Measurements from ENCODE around the gene SLC4A11. TPM values are rescaled to one million over a fixed set of nuclear protein-coding genes. Genes with fewer than 3 reads are reported as not detected.

Gene SLC4A11
- total and polyA plus RNA-seq, 2 donors = 0.14 to 4.4 TPM

DNA sequence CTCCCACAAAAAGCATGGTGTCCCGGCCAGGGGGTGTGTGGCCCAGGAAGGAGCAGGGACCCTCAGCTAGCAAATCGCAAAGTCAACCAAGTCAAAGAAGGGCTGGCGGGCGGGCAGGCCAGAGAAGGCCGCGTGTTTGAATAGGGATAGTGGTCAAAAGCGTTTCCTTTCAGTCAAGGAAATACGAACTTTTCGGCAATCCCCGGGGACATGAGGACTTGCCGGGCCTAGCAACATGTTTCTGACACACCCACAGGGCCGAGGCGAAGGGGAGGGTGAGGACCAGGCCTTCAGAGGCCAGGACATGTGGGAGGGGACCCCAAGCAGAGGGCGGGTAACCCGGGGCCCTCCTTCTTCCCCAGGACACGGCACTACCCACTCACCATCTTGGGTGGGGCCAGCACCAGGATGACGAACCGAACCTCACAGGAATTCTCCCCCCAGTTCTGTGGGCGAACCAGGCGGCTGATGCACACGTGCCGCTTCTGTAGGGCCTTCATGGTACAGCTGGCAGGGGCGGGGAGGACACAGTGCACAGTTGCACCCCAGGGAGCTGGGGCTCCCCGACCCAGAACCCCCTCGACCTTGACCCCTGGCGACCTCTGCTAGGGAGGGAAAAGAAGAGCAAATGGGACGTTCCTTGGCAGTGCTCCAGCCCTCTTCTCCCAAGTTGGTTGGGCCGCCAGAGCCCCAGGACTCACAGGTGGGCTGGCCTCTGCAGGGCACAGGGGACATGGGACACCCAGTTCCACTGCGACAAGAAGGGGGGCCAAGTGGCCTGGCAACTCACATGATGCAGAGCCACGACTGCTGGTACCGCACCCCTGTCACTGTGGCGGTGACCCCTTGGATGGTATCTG lies 5.6 kb downstream of the SLC4A11 start:
- H3K9me3 ChIP-seq (ENCODE audit: control insufficient read depth in 2 of 2, insufficient read depth in 1 of 2, low read length in 1 of 2) = peaks cover 0 to 7% of the 10 kb centered on the region in 2 donors
- H3K27ac ChIP-seq (ENCODE audit: low read depth in 1 of 2, low read length in 1 of 2) = no peak overlapping the region
- peaks cover 4 to 6% of the 10 kb centered on the region in 2 donors for H3K4me1 ChIP-seq (ENCODE audit: control insufficient read depth in 2 of 2, insufficient read depth in 2 of 2, low read length in 2 of 2)
- 96% methylated on average over 32 of the region's 32 CpGs for WGBS
- peaks cover 27 to 42% of the 10 kb centered on the region in 2 donors for H3K27me3 ChIP-seq (ENCODE audit: control insufficient read depth in 2 of 2, insufficient read depth in 1 of 2, low read length in 1 of 2)
- no peaks in the 10 kb centered on the region for H3K36me3 ChIP-seq (ENCODE audit: control insufficient read depth in 2 of 2, insufficient read depth in 2 of 2, low read length in 1 of 2)
- no peak overlapping the region for H3K4me3 ChIP-seq (ENCODE audit: low read length in 2 of 2)
- DNase-seq (ENCODE audit: low read depth in 6 of 9, low spot score in 9 of 9) = no peak

DNA sequence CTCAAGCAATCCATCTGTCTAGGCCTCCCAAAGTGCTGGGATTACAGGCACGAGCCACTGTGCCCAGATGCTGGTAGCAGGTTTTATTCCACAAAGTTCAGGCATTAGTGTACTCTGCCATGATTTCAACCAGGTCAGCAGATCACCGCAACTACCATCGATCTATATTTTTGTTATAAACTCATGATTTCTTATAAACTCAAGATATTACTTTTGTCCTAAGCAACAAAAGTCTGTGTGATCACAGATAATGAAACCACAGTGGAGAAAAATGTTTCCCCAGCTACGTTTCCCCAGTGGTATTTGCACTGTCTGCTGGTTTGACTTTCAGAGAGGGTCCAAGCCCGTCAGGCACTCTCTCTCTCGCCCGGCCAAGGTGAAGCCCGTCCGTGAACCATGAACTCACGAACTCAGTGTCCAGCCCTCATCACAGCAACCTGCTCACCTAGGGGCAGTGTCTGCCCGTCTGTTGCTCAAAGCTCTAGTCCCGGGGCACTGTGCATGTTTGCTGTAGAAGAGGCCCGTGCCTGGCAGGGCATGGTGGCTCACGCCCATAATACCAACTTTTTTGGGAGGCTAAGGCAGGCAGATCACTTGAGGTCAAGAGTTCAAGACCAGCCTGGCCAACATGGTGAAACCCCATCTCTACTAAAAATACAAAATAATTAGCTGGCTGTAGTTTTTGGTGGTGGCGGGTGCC lies 7.0 kb downstream of the SLC4A11 start:
- Histone ChIP-seq H3K4me3 (ENCODE audit: low read length in 2 of 2) (no peak overlapping the region), H3K27me3 (ENCODE audit: control insufficient read depth in 2 of 2, insufficient read depth in 1 of 2, low read length in 1 of 2) (peaks cover 14 to 29% of the 10 kb centered on the region in 2 donors), H3K9me3 (ENCODE audit: control insufficient read depth in 2 of 2, insufficient read depth in 1 of 2, low read length in 1 of 2) (no peaks in the 10 kb centered on the region), H3K4me1 (ENCODE audit: control insufficient read depth in 2 of 2, insufficient read depth in 2 of 2, low read length in 2 of 2) (no peaks in the 10 kb centered on the region), H3K36me3 (ENCODE audit: control insufficient read depth in 2 of 2, insufficient read depth in 2 of 2, low read length in 1 of 2) (no peaks in the 10 kb centered on the region), H3K27ac (ENCODE audit: low read depth in 1 of 2, low read length in 1 of 2) (no peak overlapping the region)
- WGBS = 97% methylated on average over 15 of the region's 15 CpGs
- DNase-seq (ENCODE audit: low read depth in 6 of 9, low spot score in 9 of 9) = no peak

DNA sequence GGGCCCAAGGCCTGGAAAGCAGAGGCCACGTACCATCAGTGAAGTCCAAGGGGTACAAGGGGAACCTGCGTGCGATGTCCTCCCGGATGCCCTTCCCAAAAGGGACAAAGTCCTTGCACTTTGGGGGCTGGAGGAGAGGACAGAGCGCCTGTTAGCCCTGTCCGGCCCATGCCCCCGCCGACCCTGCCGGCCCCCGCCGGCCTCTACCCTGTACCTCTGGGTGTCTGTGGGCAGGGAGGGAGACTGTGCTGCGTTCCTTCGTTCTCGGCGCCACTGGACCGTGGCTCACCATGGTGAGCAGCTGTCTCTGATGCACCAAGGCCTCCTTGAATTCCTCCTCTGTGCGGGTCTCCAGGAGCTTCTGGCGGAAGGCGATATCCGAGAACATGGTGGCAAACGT lies 7.9 kb downstream of the SLC4A11 start:
- H3K27ac ChIP-seq (ENCODE audit: low read depth in 1 of 2, low read length in 1 of 2) = no peak overlapping the region
- no peak for DNase-seq (ENCODE audit: low read depth in 6 of 9, low spot score in 9 of 9)
- peaks cover 7 to 20% of the 10 kb centered on the region in 2 donors for H3K27me3 ChIP-seq (ENCODE audit: control insufficient read depth in 2 of 2, insufficient read depth in 1 of 2, low read length in 1 of 2)
- H3K36me3 ChIP-seq (ENCODE audit: control insufficient read depth in 2 of 2, insufficient read depth in 2 of 2, low read length in 1 of 2) = no peaks in the 10 kb centered on the region
- no peak overlapping the region for H3K4me3 ChIP-seq (ENCODE audit: low read length in 2 of 2)
- peaks cover 0 to 3% of the 10 kb centered on the region in 2 donors for H3K4me1 ChIP-seq (ENCODE audit: control insufficient read depth in 2 of 2, insufficient read depth in 2 of 2, low read length in 2 of 2)
- H3K9me3 ChIP-seq (ENCODE audit: control insufficient read depth in 2 of 2, insufficient read depth in 1 of 2, low read length in 1 of 2) = no peaks in the 10 kb centered on the region
- WGBS = 98% methylated on average over 21 of the region's 21 CpGs

DNA sequence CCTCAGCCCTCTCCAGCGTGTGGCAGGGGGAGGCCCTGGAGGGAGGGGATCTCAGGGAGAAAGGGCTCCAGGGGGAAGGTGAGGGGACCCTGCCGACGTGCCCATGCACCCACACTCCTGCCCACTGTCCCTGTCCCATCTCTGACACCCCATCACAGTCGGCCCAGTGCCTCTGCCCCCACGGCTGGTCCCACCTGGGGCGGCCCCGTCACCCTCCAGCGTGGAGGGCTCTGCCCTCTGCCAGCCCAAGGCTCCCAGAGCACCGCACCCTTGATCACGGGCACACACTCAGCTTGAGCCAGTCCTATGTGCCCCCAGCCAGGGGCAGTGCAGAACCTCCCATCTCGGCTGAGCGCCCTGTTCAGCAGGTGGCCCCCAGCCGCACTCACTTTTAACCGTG lies 9.2 kb downstream of the SLC4A11 start:
- Histone ChIP-seq H3K4me3 (ENCODE audit: low read length in 2 of 2) (no peak overlapping the region), H3K36me3 (ENCODE audit: control insufficient read depth in 2 of 2, insufficient read depth in 2 of 2, low read length in 1 of 2) (peaks cover 0 to 3% of the 10 kb centered on the region in 2 donors), H3K27me3 (ENCODE audit: control insufficient read depth in 2 of 2, insufficient read depth in 1 of 2, low read length in 1 of 2) (peaks cover 0 to 7% of the 10 kb centered on the region in 2 donors), H3K4me1 (ENCODE audit: control insufficient read depth in 2 of 2, insufficient read depth in 2 of 2, low read length in 2 of 2) (peaks cover 0 to 11% of the 10 kb centered on the region in 2 donors), H3K9me3 (ENCODE audit: control insufficient read depth in 2 of 2, insufficient read depth in 1 of 2, low read length in 1 of 2) (no peaks in the 10 kb centered on the region), H3K27ac (ENCODE audit: low read depth in 1 of 2, low read length in 1 of 2) (no peak overlapping the region)
- no peak for DNase-seq (ENCODE audit: low read depth in 6 of 9, low spot score in 9 of 9)
- WGBS = 96% methylated on average over 14 of the region's 14 CpGs

DNA sequence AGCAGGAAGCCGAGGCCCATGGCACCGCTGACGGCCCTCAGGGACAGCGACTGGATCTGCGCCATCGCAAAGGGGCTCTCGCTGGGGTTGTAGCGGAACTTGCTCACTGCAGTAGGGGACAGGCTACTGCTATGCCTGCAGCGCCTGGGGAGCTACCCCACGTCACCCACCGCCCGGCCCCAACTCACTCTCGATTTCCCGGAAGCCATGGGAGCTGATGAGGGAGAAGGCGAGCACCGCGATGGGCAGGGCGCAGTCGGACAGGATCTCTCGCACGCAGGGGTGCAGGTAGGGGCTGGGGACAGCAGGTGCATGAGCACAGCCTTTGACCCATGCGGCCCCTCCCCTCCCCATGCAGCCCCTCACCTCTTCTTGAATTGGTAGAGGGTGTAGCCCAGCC lies 9.8 kb downstream of the SLC4A11 start:
- Histone ChIP-seq H3K4me1 (ENCODE audit: control insufficient read depth in 2 of 2, insufficient read depth in 2 of 2, low read length in 2 of 2) (peaks cover 0 to 17% of the 10 kb centered on the region in 2 donors), H3K27me3 (ENCODE audit: control insufficient read depth in 2 of 2, insufficient read depth in 1 of 2, low read length in 1 of 2) (peaks cover 0 to under 1% of the 10 kb centered on the region in 2 donors), H3K36me3 (ENCODE audit: control insufficient read depth in 2 of 2, insufficient read depth in 2 of 2, low read length in 1 of 2) (peaks cover 0 to 3% of the 10 kb centered on the region in 2 donors), H3K4me3 (ENCODE audit: low read length in 2 of 2) (no peak overlapping the region), H3K27ac (ENCODE audit: low read depth in 1 of 2, low read length in 1 of 2) (no peak overlapping the region), H3K9me3 (ENCODE audit: control insufficient read depth in 2 of 2, insufficient read depth in 1 of 2, low read length in 1 of 2) (no peaks in the 10 kb centered on the region)
- no peak for DNase-seq (ENCODE audit: low read depth in 6 of 9, low spot score in 9 of 9)
- 98% methylated on average over 22 of the region's 22 CpGs for WGBS

DNA sequence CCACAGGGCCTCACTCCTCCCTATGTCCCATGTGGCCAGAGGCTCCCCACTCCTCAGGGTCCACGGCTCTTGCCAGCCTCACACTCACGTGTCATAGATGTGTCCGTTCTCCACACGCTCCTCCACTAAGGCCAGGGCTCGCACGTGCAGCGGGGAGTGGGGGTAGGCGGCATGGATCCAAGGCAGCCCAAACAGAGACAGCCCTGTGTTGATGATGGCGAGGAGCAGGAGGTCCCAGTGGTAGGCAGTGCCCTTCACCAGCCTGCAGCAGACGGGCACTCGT lies 10.3 kb downstream of the SLC4A11 start:
- Histone ChIP-seq H3K27ac (ENCODE audit: low read depth in 1 of 2, low read length in 1 of 2) (no peak overlapping the region), H3K9me3 (ENCODE audit: control insufficient read depth in 2 of 2, insufficient read depth in 1 of 2, low read length in 1 of 2) (no peaks in the 10 kb centered on the region), H3K4me1 (ENCODE audit: control insufficient read depth in 2 of 2, insufficient read depth in 2 of 2, low read length in 2 of 2) (peaks cover 1 to 22% of the 10 kb centered on the region in 2 donors), H3K27me3 (ENCODE audit: control insufficient read depth in 2 of 2, insufficient read depth in 1 of 2, low read length in 1 of 2) (no peaks in the 10 kb centered on the region), H3K36me3 (ENCODE audit: control insufficient read depth in 2 of 2, insufficient read depth in 2 of 2, low read length in 1 of 2) (peaks cover 0 to 3% of the 10 kb centered on the region in 2 donors), H3K4me3 (ENCODE audit: low read length in 2 of 2) (no peak overlapping the region)
- WGBS = 97% methylated on average over 11 of the region's 11 CpGs
- DNase-seq (ENCODE audit: low read depth in 6 of 9, low spot score in 9 of 9) = no peak

- no peak overlapping the region for H3K27ac ChIP-seq (ENCODE audit: low read depth in 1 of 2, low read length in 1 of 2)
- H3K4me1 ChIP-seq (ENCODE audit: control insufficient read depth in 2 of 2, insufficient read depth in 2 of 2, low read length in 2 of 2) = peaks cover 7 to 27% of the 10 kb centered on the region in 2 donors
- no peak for DNase-seq (ENCODE audit: low read depth in 6 of 9, low spot score in 9 of 9)
- H3K36me3 ChIP-seq (ENCODE audit: control insufficient read depth in 2 of 2, insufficient read depth in 2 of 2, low read length in 1 of 2) = peaks cover 0 to 6% of the 10 kb centered on the region in 2 donors
- 98% methylated on average over 42 of the region's 42 CpGs for WGBS
- H3K27me3 ChIP-seq (ENCODE audit: control insufficient read depth in 2 of 2, insufficient read depth in 1 of 2, low read length in 1 of 2) = no peaks in the 10 kb centered on the region
- no peaks in the 10 kb centered on the region for H3K9me3 ChIP-seq (ENCODE audit: control insufficient read depth in 2 of 2, insufficient read depth in 1 of 2, low read length in 1 of 2)
- H3K4me3 ChIP-seq (ENCODE audit: low read length in 2 of 2) = no peak overlapping the region
These were observed 10.8 kb downstream of the SLC4A11 start for GRCh38 chr20:3227936-3228749.

DNA sequence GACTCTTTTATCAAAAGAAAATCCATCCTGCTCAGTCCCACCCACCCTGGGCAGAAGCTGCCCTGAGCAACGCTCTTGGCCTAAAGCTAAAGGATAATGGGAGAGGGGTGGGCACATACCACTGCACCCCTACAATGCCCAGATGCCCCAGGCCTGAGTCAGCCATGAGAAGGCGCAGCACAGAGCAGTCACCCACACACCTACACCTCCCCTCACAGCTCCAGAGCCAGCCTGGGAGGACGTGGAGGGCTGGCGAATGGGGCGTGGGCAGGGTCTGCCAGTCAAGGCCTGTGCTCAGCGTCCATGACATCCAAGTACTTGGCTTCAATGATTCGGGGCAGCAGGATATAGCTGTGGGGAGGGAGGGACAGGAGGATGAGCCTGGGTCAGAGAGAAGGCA lies 11.5 kb downstream of the SLC4A11 start:
- WGBS = 93% methylated on average over 7 of the region's 7 CpGs
- Histone ChIP-seq H3K4me3 (ENCODE audit: low read length in 2 of 2) (no peak overlapping the region), H3K9me3 (ENCODE audit: control insufficient read depth in 2 of 2, insufficient read depth in 1 of 2, low read length in 1 of 2) (no peaks in the 10 kb centered on the region), H3K27ac (ENCODE audit: low read depth in 1 of 2, low read length in 1 of 2) (no peak overlapping the region), H3K36me3 (ENCODE audit: control insufficient read depth in 2 of 2, insufficient read depth in 2 of 2, low read length in 1 of 2) (peaks cover 0 to 7% of the 10 kb centered on the region in 2 donors), H3K27me3 (ENCODE audit: control insufficient read depth in 2 of 2, insufficient read depth in 1 of 2, low read length in 1 of 2) (no peaks in the 10 kb centered on the region), H3K4me1 (ENCODE audit: control insufficient read depth in 2 of 2, insufficient read depth in 2 of 2, low read length in 2 of 2) (peaks cover 13 to 34% of the 10 kb centered on the region in 2 donors)
- no peak for DNase-seq (ENCODE audit: low read depth in 6 of 9, low spot score in 9 of 9)
